GM19240 (cell line): ENCODE data around the gene GALNT5.
"Not testable (repeated sequence)": the region's sequence is repeated elsewhere in the genome, so short reads cannot be mapped to it uniquely, and the experiment has no call there.

Experiments
- DNase-seq: peaks from one replicate; pipeline ENCODE4 v3.0.0; 2011; ENCODE audit warnings: low spot score; ENCODE audit not compliant: insufficient read length

GALNT5 gene

DNA sequence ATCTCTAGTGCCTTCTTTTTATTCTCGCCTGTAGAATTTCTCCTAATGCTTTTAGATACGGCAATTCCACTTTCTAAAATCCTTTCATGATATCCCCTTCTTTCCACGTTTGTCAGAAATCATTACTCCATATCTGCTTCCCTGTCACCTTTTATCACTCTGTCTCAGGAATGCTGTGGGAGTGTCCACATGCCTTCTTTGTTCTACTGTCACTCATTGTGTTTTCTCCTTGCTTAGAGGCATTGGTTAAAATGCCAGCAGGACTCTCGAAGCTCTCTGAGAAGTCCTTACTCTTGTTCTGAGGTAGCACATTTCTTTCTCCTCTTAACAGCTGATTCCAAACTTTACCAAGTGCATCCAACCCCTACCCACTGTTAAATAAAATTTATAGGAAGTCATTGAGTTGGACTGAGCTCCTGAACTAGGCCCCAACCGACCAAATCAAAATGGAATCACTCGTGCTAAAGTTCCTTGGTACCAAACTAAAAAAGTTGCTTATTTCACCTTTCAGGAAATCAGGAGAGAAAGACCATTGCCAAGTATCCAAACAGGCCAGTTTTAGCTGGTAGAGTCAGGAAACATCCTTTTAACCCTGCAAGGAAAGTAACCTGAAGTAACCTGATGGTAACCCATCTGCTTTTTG, 10.6 kb upstream of the GALNT5 start:
- DNase-seq: no peak

DNA sequence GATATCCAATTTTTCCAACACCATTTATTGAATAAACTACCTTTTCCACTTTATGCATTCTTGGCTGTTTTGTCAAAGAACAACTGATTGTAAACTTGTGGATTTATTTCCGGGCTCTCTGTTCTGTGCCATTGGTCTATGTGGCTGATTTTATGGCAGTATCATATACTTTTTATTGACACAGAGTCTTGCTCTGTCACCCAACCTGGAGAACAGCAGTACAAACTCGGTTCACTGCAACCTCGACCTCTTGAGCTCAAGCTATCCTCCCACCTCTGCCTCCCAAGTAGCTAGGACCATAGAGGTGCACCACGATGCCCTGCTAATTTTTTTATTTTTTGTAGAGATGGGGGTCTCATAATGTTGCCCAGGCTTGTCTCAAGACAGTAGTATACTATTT, 6.7 kb upstream of the GALNT5 start:
- DNase-seq: no peak

DNA sequence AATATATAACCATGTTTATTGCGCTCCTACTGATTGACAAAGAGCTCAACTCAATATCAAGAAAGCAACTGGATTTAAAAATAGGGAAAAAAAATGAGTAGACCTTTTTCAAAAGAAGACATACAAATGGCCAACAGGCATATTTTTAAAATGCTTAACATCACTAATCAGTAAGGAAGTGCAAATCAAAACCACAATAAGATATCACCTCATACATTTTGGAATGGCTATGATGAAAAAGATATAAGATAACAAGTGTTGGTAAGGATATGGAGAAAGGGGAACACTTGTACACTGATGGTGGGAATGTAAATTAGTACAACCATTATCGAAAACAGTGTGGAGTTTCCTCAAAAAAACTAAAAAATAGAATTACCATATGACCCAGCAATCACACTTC, 5.6 kb upstream of the GALNT5 start:
- DNase-seq: no peak

DNA sequence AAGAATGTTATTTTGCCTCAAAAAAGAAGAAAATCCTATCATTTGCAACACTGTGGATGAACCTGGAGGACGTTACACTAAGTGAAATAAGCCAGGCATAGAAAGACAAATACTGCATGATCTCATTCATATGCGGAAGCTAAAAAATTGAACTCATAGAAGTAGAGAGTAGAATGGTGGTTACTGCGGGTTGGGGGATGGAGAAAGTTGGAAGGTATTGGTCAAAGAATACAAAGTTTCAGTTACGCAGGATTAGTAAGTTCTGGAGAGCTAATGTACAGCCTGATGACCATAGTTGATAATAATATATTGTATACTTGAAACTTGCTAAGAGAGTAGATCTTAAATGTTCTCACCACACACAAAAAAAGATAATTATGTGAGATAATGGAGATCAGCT, 5.0 kb upstream of the GALNT5 start:
- DNase-seq: no peak

DNA sequence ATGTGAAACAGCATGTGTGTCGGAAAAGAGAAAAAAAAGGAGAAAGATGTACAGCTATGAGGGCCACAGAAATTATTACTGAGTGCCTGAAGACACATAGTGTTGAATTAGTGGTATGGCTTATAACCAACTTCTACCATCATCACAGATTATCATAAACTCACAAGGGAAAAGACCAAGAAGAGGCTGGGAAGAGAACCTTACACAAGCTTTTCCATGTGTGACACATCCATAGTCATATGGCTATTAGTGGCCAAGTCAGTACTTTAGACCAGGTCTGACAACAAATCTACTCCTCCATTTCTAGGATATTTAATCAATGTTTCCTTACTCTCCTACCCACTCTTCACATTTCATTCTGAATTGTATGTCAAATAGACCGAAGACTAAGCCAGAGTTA, 3.5 kb upstream of the GALNT5 start:
- no peak for DNase-seq

DNA sequence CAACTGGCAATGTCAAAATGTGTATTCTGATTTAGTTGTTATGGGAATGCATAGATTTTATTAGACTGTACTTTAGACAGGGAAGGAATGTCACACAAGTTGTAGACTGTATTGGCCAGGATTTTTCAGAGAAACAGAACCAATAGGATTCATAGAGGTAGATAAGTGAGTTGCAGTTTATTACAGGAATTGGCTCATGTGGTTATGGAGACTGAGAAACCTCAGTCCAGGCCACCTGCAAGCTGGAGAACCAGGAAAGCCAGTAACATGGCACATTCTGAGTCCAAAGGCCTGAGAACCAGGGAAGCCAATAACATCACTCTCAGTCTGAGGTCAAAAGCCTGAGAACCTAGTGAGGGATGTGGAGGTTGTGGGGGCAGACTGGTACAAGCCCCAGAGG, 1.8 kb upstream of the GALNT5 start:
- DNase-seq: no peak

DNA sequence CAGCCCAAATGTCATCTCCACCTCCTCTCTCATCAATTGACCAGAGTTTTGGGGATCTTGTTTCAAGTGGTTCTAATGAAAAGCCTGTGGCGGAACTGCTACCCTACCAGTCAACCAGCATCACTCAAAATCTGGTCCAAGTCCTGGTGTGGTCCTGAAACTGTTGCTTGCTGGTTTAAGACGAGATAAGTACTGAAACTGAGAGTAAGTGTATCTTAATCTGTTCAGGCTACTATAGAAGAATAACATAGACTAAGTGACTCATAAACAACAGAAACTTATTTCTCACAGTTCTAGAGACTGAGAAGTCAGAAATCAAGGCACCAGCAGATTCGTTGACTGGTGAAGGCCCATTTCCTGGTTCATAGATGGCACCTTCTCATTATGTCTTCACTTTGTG, 879 bp upstream of the GALNT5 start:
- no peak for DNase-seq

DNA sequence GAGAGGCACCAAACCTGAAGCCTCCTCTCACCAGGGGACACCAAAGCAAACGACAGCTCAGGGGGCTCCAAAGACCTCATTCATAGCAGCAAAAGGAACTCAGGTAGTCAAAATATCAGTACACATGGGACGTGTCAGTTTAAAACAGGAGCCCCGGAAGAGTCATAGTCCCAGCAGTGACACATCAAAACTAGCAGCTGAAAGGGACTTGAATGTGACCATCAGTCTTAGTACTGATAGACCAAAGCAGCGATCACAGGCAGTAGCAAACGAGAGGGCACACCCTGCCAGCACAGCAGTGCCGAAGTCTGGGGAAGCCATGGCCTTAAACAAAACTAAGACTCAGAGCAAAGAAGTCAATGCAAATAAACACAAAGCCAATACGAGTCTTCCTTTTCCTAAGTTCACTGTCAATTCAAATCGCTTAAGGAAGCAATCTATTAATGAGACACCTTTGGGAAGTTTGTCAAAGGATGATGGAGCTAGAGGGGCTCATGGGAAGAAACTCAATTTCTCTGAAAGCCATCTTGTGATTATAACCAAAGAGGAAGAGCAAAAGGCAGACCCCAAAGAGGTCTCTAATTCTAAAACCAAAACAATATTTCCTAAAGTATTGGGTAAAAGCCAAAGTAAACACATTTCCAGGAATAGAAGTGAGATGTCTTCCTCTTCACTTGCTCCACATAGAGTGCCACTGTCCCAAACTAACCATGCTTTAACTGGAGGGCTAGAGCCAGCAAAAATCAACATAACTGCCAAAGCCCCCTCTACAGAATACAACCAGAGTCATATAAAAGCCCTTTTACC, 1.2 kb downstream of the GALNT5 start:
- no peak for DNase-seq

DNA sequence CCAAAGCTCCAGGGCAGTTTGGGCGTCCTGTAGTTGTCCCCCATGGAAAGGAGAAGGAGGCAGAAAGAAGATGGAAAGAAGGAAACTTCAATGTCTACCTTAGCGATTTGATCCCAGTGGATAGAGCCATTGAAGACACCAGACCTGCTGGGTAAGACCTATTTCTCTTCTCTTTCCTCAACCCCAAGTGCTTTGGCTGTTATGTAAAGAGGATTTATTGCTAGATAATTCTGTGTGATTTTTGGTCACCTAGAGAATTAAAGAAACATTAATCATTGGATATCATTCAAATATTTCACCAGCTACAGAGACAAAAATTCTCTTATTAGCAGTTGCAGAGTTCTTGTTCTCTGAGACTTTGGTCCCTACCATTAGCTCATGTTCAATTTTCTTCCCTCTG, 1.9 kb downstream of the GALNT5 start:
- DNase-seq: no peak

DNA sequence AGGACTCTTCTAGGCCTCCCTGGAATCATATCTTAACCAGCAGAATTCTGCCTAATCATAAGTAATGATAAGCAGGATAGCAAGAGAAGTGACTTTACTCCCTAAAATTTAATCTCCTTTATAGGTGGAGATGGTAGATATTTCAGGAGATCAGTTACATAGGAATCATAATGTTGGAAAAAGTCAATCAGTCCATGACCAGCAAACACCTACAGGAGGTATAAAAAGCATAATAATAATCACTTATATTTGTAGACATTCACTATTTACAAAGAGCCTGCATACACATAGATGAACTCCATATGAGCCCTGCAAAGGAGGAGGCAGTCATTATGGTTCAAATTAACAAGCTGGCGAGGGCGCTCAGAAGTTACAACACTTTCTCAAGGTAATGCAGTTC, 2.5 kb downstream of the GALNT5 start:
- DNase-seq: no peak

DNA sequence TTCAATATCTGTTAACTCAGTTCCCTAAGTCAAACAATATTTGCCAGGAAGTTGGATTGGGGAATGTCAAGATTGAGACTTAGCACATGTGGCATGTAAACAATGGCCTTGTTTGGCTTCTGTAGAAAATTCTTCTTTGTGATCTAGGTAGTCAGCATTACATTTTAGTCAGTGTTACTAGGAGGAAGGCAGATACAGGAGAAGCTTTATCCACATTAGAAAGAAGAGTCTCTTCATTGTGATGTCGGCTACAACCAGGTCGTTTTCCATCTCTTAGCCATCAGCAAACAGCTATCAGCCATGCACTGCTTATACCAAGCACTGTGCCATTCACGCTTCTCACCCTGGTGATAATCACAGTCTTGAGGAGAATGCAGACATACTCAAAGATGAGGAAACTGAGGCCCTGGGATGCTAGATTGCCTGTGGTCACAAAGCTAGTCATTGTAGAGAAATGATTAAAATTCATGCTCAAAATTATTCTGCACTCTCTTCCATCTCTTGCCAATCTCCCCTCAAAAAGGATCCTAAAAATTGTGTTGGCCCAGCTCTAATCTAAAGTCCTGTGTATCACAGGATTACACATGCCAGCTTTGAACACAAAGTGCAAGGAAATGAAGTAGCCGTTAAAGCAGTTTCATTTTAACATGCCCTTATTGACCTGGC, 3.2 kb downstream of the GALNT5 start:
- no peak for DNase-seq

DNA sequence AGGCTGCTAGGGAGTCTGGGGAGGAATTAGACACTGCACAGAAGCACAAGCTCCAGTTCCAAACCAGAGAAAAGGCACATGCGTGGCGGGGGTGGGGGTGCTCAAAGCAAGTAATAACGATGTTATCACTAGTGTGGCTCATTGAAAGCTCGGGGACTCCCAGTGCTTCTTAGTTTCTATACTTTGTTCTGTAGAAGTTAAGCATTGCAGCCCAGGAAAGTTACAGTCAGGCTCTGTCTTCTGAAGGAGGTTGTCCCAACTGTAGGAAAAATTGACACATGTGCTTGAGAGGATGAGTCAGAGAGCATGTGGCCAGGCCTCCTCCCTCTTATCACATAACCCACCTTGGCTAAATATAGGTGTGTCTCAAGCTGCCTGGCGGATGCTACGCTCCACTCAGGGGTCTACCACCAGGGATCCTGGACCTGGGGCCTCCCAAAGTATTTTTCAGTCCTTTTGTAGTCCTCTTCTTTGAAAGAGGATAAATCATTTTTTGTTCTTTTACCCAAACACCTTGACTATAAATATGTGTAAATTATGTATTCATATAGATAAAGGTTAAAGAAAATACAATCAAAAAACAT, 3.8 kb downstream of the GALNT5 start:
- no peak for DNase-seq

DNA sequence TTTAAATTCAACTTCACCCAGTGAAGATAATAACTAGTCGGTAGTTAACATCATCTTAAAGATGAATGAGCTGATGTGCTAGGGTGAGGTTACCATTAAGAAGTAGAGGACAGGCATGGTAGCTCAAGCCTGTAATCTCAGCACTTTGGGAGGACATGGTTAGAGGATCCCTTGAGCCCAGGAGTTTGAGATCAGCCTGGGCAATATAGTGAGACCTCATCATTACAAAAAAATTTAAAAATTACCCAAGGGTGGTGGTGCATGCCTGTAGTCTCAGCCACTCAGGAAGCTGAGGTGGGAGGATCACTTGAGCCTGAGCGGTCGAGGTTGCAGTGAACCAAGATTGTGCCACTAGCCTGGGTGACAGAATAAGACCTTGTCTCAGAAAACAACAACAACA, 4.7 kb downstream of the GALNT5 start:
- DNase-seq: no peak

DNA sequence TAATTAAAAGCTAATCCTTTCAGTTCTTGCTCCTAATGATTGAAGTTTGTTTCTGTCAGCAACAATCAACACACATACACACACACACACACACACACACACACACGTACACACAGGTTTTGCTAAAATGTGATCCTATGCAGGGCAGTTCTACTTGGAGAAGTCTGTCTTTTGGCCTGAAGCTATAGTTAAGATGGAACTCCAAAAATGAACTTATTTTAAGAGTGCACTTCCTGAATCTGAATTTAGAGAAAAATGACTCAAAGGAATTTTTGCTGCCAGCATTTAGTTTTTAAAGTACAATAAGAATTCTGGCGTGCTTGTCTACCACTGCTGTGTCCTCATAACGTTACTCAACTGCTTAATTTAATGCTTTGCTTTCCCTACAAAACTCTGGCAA, 6.6 kb downstream of the GALNT5 start:
- no peak for DNase-seq

DNA sequence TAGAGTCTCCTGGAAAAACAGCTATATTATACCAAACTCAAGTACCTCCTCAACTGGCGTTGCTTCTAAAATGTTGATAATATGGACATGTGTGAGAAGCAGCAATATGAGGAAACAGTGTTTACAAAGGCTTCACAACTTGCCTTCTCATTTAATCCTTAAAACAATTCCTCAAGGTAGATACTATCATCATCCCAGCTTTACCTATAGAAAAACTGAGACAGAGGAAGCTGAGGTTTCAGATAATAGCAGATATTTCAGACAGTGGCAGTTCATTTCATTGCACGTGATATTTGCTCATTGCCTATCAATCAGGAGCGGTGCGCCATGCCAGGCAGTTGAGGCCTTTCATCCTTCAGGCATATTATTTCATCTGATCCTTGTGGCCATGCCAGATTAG, 8.3 kb downstream of the GALNT5 start:
- no peak for DNase-seq

DNA sequence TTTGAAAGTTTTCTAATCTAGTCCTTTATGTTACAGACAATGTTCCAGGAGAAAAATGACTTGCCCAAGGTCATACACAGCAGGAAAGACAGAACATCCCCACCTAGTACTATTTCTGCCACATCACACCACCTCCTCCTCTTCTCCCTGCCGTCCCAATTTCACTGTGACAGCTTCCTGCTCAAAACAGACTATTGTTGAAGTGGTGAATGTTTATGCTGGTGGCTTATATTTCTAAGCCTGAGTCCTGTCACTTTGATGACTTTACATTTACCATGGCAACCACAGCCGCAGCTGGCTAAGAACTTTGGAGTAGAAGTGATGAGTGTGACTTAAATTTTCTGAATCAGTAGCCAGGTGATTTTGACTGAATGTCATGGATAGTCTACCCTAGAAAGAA, 10.0 kb downstream of the GALNT5 start:
- DNase-seq: no peak

DNA sequence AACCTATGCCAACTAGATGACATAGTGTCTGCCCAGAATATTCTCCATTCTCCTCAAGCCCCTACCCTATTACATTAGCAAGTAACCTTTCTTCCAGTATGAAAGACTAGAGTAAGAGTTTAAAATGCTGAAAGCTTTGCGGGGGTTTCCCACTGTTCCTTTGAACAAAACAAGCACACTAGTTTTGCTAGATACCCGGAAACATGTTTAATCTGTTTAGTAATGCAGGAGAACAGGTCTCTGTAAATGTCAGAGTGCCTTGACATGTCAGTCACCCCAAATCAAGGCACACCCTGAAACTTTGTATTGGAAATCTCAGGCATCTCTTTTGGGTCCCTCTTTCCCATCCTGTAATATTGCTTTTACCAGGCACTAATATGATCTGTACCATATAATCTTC, 11.6 kb downstream of the GALNT5 start:
- no peak for DNase-seq

DNA sequence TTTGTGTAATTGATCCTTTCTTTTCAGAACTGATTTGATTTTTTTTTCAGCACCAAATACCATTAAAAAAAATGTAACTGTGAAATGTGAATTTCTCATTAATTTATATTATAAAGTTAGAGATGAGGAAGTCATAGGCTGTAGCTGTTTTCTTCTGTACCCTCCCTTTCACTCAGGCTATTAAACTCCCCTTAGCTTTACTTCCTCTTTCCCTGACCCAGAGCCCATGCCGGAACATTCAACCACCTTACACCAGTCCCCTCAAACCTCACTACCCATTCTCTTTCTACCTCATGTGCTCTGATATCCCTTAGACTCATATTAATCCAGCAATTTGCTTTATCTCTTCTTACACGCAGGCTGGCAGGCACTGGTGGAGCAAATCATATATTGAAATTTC, 12.4 kb downstream of the GALNT5 start:
- no peak for DNase-seq

DNA sequence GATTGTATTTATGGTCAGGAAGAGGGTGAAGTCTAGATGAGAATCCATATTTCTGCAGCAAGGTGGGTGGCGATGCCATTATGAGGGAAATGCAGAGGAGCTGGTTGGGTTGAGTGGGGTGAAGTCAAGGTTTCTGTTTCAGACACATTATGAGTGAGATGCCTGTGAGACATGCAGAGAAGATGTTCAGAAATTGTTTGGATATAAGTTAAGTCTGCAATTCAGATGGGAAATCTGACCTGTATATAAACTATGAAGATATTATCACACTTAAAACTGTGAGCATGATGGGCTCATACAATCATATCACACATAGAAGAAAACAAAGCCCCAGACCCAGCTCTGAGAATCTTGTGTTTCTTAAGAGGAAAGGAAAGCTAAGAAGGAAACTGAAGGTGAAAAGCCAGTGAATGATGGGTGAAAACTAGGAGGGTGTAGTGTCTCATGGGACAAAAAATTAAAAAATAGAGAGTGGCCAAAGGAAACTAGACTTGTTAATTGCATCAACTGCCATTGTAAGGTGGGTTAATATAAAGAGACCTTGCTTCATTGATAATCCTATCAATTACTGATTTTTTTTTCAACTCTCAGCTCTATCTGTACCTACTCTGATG, 14.2 kb downstream of the GALNT5 start:
- DNase-seq: no peak

DNA sequence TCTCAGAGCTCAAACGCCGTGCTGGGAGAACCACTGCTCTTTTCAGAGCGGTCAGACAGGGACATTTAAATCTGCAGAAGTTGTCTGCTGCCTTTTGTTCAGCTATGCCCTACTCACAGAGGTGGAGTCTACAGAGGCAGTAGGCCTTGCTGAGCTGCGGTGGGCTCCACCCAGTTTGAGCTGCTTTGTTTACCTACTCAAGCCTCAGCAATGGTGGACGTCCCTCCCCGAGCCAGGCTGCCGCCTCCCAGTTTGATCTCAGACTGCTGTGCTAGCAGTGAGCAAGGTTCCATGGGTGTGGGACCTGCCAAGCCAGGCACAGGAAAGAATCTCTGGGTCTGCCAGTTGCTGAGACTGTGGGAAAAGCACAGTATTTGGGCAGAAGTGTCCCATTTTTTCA, 21.8 kb downstream of the GALNT5 start:
- DNase-seq: not testable (repeated sequence)

DNA sequence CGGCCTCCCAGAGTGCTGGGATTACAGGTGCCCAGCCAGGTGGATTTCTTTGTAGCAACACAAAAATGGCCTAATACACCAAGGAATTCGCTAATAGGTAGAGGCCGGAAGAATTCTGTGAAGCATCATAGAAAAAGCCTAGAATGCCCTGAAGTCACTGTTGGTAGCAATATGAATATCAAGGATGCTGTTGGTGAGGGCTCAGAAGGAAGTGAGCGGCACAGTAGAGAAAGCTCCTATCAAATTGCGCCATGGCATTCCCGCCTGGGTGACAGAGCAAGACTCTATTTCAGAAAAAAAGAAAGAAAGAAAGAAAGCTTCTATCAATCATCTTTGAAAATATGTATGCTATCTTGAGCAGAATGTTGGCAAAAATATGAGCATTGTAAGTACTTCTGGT, 23.8 kb downstream of the GALNT5 start:
- no peak for DNase-seq

DNA sequence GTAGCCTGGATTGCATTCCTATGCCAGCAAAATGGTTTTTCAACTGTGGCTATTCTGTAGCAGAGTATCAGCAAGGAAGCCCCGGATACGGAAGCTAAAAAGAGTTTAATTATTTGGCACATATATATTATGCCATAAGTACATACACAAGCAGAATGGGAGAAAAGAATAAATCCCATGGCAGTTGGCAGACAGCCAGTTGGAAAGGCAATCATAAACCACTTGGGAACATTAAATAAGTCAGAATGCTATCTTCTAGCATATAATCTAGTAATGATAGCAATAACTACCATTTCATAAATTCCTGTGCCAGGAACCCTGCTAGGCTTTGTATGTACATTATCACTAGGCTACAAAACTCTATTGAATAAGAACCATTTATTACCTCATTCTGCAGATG, 26.0 kb downstream of the GALNT5 start:
- DNase-seq: no peak
